GM19395 (cell line): ENCODE results near the gene CRLF2.
A peak's percentile ranks its signal among the peaks of the same experiment; 100 is the strongest.
"Not testable (repeated sequence)": the region's sequence is repeated elsewhere in the genome, so short reads cannot be mapped to it uniquely, and the experiment has no call there.

Experiments
- ATAC-seq: cut with Tn5 transposase; IDR thresholded peaks from one replicate; pipeline ENCODE4 v1.9.1; 2021; ENCODE audit warnings: mild to moderate bottlenecking, moderate library complexity; ENCODE audit not compliant: unreplicated experiment

Gene CRLF2, protein sequence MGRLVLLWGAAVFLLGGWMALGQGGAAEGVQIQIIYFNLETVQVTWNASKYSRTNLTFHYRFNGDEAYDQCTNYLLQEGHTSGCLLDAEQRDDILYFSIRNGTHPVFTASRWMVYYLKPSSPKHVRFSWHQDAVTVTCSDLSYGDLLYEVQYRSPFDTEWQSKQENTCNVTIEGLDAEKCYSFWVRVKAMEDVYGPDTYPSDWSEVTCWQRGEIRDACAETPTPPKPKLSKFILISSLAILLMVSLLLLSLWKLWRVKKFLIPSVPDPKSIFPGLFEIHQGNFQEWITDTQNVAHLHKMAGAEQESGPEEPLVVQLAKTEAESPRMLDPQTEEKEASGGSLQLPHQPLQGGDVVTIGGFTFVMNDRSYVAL

GRCh38 chrX:1212532-1212931 lies at the start of gene CRLF2:
CRLF2 (minus strand) TSS chrX:1212649; CDS start chrX:1212634, 15 bp downstream.
- ATAC-seq: peak; percentile 61

DNA sequence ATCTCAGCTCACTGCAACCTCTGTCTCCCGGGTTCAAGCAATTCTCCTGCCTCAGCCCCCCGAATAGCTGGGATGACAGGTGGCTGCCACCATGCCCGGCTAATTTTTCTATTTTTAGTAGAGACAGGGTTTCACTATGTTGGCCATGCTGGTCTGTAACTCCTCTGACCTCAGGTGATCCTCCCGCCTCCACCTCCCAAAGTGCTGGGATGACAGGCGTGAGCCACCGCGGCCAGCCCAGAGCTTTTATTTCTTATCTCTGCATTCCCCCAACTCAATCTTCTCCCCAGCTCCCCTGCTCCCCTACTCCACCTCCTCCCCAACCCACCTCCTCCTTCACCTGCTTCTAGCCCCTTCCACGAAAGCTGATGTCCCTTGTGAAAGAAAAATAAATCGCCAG lies 49.3 kb upstream of the CRLF2 start:
- ATAC-seq: not testable (repeated sequence)

DNA sequence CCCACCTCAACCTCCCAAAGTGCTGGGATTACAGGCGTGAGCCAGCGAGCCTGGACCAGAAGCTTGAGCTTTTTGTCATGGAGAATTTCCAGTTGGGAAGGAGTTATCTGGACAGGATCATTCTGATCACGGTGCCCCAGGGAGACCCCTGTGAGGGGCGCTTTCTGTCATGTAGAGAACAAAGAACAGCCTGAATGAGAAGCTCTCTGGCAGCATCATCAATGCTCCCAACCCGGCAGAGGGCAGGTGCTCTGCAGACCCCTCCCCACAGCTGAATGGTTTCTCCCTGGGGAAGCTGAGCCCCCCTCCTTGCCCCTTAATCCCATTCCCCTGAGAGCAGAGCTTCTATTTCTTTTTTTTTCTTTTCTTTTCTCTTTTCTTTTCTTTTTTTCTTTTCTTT lies 48.8 kb upstream of the CRLF2 start:
- no peak for ATAC-seq

DNA sequence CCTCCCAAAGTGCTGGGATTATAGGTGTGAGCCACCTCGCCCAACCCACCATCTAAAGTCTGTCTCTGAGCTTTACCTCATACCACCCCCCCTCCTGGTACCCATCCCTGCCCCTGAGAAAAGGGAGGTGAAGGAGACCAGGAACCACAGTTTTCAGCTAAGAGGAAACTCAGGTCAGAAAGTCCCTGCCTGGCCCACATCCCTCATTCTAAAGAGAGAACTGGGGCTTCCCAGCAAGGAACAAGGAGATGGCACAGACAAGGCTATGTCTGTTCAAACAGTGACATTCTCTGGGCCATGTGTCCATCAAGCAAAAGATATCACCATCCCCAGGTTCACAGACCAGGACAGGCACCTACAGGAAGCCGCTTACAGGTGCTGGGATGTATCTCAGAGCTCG lies 40.4 kb upstream of the CRLF2 start:
- ATAC-seq: no peak

DNA sequence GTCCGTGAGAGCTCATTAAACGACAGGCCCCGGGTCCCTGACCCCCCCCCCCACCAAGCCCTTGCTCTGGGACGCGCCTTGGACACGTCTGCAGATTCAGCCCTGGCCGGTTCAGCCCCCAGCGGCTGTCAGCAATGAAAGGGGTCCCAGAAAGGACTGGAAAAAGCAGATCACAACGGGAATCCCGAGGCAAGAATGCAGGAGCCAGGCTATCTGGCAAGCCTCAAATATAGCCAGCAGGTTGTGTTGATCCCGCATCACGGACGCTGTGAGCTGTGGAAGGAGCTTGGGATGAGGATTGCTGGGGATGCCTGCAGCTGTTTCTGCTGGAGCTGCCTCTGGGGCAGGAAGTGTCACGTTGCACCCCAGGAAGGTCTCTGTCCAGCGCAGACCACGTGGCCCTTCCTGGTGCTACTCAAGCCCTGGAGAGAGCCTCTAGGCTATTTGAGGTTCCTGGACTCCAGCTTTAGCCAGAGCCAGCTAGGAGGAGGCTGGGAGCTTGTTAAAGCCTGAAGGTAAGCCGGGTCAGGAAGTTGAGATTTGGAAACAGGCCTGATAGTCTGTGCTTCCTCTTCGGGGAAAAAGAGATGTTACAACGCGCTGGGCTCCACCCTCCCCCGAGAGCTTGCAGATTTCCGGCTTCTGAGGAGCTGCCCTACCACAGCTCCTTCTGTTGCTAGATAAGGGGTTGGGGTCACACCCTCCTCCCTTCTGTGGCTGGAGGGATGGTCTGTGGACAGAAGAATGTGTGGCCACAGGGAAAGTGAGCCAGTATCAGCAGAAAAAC lies 36.8 kb upstream of the CRLF2 start:
- no peak for ATAC-seq

DNA sequence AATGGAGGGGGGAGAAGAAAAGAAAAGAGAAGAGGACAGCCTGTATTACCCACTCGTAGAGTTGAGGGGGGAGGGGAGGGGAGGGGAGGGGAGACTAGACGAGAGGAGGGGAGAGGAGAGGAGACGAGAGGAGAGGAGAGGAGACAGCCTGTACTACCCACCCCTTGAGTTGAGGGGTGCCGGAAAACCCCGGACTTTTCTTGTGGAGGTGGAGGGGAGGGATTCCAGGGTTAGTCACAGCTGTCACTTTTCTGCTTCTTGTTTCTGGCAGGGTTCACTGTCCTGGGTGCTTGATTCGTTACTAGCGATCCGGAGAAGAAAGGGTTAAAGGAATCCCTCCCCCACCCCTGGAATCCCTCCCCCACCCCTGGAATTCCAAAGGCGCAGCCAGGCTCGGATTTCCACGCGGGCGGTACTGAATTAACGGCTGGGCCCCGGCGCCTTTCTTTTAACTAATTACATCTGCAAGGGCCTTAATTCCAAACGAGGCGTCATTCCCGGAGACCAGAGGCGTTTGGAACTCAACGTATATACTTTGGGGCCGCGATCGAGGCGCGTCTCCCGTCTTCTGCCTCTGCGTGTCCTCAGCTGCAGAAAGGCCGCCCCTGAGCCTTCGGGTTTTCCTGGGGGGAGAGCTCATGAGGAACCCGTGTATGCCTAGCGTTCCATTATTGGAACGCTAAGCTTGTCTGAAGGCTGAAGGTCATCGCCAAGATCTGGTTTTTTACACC lies 36.0 kb upstream of the CRLF2 start:
- no peak for ATAC-seq

- peak; percentile 63 for ATAC-seq
Measured at GRCh38 chrX:1246816-1247215, 34.4 kb upstream of the CRLF2 start.

DNA sequence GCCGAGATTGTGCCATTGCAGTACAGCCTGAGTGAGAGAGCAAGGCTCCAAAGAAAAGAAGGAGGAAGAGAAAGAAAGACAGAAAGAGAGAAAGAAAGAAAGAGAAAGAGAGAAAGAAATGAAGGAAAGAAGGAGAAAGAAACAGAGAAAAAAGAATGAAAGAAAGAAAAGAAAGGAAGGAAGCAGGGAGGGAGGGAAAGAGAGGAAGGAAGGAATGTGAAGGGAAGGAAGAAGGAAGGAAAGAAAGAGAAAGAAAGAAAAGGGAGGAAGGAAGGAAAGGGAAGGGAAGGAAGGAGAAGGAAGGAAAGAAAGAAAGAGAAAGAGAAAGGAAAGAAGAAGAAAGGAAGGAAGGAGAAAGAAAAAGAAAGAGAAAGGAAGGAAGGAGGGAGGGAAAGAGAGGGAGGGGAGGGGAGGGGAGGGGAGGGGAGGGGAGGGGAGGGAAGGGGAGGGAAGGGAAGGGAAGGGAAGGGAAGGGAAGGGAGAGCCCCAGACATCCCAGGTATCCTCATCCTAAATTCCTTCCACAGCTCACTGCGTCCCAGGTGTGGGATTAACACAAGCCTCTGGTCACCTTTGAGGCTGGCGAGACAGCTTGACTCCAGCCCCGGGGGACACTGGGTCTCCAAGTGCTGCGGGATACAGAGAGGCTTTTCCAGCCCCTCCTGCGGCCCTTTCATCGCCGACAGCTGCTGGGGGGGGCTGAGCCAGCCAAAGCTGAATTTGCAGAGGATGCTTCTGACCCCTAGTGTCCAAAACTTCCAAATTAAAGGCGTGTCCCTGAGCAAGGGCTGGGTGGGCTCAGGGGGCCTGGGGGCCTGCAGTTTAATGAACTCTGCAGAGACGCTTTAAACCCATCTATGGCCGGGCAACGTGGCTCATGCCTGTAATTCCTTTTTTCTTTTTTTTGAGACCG lies 32.0 kb upstream of the CRLF2 start:
- ATAC-seq: no peak

DNA sequence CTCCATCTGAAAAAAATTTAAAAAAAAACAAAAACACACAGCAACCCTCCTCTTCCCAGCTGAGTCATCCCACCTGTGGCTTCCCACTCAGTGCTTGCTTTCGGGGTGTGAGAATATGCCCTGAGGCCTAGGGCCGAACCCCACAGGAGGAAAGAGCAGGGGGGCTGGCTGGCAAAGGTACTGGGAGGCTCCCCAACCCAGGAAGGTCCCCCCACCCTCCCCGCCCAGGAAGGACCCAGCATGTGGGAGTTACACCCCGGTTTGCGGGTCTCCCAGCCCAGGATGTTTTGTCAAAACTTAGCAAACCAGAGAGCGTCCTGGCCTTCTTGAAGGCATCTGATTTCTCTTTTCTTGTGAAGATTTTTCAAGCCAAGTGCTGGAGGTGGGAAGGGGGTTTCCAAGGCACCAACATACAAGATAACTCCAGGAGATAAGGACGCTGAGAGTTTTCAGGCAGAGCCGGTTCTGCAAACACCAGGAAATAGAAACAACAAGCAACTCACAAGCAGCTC lies 30.5 kb upstream of the CRLF2 start:
- ATAC-seq: no peak

DNA sequence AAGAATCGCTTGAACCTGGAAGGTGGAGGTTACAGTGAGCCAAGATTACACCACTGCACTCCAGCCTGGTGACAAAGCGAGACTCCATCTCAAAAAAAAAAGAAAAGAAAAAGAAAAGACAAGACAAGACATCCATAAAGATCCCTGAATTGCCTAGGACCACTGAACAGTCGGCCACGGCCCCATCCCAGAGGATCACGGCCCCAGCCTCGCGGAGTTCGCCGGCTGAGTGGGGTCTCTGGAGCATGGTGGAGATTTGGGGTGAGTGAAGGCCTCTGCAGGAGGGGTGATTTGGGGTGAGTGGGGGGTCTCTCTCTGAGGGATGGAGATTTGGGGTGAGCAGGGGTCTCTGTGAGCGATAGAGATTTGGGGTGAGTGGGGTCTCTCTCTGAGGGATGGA lies 28.1 kb upstream of the CRLF2 start:
- not testable (repeated sequence) for ATAC-seq

- peak; percentile 87 for ATAC-seq
Measured at GRCh38 chrX:1239681-1240142, 27.3 kb upstream of the CRLF2 start.

GRCh38 chrX:1231850-1232465 lies 19.5 kb upstream of the CRLF2 start:
- ATAC-seq: no peak

DNA sequence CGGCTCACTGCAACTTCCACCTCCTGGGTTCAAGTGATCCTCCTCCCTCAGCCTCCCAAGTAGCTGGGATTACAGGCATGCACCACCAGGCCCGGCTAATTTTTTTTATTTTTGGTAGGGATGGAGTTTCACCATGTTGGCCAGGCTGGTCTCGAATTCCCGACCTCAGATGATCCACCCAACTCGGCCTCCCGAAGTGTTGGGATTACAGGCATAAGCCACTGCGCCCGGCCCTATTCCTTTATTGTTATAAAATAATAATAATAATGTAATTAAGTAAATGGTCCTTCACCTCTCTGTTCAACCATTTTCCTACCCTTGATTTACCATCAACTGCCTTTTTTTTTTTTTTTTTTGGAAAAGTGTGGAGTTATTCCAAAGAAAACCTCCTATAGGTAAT lies 15.7 kb upstream of the CRLF2 start:
- not testable (repeated sequence) for ATAC-seq

DNA sequence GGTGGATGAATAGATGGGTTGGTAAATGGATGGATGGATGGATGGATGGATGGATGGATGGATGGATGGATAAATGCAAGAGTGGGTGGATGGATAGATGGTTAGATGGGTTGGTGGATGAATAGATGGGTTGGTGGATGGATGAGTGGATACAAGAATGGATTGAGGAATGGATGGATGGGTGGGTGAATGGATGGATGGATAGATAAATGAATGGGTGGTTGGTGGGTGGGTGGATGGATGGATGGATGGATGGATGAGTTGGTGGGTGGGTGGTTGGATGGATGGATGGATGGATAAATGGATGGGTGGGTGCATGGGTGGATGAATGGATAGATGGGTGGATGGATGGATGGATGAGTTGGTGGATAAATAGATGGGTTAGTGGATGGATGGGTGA lies 13.8 kb upstream of the CRLF2 start:
- no peak for ATAC-seq

GRCh38 chrX:1224954-1225353 lies 12.5 kb upstream of the CRLF2 start:
- ATAC-seq: no peak

DNA sequence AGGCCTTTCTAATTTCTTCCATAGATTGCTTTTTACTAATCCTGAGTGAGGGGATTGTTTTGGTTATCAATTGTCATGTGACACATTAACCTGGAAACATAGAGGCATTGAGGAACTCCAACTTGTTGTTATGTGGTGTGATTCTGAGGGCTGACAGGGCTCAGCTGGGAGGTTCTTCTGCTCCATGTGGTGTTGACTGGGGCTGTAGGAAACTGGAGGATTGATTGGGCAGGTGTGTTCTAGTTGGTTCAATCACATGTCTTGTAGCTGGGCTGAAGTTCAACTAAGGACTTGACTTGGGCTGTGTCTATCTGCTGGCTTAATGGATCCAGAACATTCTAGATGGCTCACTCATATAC lies 10.8 kb upstream of the CRLF2 start:
- ATAC-seq: no peak

DNA sequence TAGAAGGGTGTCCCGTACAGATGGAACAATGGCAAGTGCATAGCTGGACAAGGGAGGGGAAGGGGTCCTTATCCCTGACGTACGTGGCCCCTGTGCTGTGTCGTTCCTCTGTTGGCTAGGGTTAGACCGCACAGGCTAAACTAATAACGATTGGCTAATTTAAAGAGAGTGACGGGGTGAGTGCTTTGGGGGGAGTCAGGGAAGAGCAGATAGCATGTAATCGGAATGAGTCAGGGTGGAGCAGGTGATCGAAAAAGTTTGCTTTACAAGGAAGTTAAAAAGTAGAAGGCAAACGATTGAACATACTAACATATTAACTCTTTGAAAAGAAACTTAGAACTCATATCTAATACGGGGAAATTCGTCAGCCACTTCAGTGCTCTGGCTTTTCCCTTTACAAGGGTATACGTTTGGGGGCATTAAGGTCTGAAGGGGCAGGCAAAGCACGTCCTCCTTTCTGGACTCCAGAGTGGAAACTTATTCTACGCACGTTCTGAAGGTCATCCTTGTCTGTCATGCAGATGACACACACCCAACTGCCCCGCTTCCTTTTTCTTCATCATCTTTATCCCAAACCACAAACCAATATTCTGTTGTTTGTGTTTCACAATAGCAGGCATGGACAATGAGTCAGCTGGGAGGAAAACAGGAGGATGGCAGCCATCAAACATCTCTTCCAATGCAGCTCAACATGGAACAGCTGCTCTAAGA lies 10.2 kb upstream of the CRLF2 start:
- ATAC-seq: no peak

DNA sequence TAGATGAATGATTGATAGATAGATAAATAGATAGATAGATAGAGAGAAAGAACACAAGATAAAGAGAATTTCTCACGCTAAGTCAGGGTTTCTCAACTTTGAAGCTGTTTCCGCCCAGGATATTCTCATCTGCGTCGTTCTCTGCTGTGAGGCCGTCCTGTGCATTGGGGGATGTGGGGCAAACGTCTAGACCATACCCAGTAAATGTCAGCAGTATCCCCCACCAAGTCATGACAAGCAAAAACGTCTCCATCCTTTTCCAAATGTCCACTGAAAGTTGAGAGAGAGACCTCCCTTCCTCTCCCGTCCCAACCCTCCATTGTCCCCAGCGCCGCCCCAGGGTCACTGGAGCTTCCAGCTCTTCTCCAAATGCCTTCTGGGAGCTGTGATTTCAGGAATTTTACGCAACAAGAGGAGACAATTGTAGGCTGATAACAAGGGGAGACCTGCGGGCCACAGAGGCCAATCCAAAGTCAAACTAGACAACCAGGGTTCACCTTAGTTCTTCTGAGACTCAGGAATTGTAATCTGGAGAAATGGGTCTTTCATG lies 8.9 kb upstream of the CRLF2 start:
- ATAC-seq: no peak

GRCh38 chrX:1218286-1218685 lies 5.8 kb upstream of the CRLF2 start:
- no peak for ATAC-seq
